ENCODE results near the gene CD300LF.
A peak's percentile ranks its signal among the peaks of the same experiment; 100 is the strongest.

Gene CD300LF

DNA sequence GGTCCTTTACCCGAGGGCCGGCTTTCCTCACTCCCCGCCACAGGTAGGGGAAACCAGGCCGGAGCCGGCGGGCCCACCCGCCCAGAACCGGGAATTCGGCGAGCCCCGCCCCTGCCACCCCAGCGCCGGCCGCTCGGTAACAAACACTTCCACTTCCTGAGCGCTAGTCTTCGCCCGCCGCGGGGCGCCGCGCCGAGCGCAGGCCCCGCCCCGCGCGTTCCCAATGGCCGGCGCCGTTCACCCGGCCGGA is 35.5 kb upstream of the CD300LF start:
- in situ Hi-C loops (cut with MboI; ENCODE audit: low sequenced_read_pairs, unreplicated experiment) = no loop called here
- no peak for DNase-seq (ENCODE audit: low spot score)
- TF ChIP-seq, protein P1, sequence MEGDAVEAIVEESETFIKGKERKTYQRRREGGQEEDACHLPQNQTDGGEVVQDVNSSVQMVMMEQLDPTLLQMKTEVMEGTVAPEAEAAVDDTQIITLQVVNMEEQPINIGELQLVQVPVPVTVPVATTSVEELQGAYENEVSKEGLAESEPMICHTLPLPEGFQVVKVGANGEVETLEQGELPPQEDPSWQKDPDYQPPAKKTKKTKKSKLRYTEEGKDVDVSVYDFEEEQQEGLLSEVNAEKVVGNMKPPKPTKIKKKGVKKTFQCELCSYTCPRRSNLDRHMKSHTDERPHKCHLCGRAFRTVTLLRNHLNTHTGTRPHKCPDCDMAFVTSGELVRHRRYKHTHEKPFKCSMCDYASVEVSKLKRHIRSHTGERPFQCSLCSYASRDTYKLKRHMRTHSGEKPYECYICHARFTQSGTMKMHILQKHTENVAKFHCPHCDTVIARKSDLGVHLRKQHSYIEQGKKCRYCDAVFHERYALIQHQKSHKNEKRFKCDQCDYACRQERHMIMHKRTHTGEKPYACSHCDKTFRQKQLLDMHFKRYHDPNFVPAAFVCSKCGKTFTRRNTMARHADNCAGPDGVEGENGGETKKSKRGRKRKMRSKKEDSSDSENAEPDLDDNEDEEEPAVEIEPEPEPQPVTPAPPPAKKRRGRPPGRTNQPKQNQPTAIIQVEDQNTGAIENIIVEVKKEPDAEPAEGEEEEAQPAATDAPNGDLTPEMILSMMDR (IDR thresholded peaks at IDR 0.05; ENCODE audit: borderline replicate concordance, control extremely low read depth, extremely low read depth, insufficient read depth, missing control alignments) = no peak

DNA sequence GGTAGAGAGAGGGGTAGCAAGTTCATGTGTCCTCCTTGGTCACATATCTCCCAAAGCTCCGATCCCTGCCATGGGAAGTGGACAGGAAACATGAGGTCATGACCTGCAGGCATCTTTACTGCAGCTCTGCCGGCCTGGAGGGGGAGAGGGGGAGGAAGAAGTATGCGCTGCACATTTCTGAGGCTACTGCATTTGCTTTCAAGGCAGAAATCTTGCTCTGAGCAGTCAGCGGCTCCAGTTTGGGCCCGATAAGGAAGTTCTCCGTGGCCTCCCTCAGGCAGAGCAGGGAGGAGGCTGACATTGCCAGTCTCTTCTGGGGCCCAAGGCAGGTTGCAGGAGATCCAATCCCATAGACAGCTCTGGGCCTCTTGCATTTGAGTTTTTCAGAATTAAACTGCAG is 34.2 kb upstream of the CD300LF start:
- no peak for DNase-seq (ENCODE audit: low spot score)
- TF ChIP-seq, protein P1 (IDR thresholded peaks at IDR 0.05; ENCODE audit: borderline replicate concordance, control extremely low read depth, extremely low read depth, insufficient read depth, missing control alignments) = no peak
- in situ Hi-C loops (cut with MboI; ENCODE audit: low sequenced_read_pairs, unreplicated experiment) = no loop called here

DNA sequence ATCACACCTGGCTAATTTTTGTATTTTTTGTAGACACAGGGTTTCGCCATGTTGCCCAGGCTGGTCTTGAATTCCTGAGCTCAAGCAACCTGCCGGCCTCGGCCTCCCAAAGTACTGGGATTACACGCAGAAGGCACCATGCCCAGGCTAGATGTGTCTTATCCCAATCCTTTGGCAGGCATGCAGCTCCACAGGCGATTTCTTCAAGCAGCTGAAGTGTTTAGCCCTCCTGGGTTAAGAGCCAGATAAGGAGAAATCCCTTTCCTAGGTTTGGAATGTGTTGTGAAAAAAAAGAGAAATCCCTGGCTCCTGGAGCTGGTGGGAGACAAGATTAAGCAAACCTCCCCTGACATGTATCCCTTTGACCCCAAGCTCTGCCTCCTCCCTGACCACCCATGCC is 33.7 kb upstream of the CD300LF start:
- TF ChIP-seq, protein P1 (IDR thresholded peaks at IDR 0.05; ENCODE audit: borderline replicate concordance, control extremely low read depth, extremely low read depth, insufficient read depth, missing control alignments) = no peak
- DNase-seq (ENCODE audit: low spot score) = no peak
- in situ Hi-C loops (cut with MboI; ENCODE audit: low sequenced_read_pairs, unreplicated experiment) = no loop called here

DNA sequence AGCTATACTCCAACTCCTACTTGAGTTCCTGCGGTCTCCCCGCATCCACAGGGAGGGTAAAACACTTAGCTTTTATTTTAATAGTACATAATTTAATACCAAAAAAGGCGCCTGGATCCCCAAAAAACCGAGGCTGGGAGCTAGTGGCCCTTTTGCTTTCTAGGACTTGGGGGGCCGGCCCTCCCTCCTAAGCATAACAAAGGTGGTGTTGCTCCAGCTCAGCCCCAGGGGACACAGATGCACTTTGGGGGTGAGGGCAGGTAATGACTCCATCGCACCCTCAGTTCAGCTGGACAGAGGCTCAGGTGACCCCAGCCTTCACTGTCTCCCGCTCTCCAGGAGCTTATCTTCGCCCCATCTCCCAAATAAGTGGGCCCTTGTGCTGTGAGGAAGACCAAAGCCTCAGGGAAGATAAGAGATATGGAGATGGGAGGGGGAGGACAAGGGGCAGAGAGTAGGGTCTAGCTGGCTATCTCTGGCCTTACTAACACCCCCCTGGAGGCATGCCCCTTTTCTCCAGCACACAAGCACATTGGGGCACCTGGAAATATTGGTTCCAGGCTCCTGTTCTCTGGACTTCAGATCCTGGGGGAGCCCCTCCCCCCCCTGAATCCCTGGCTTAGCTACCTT is 32.9 kb upstream of the CD300LF start:
- DNase-seq (ENCODE audit: low spot score) = no peak
- in situ Hi-C loops (cut with MboI; ENCODE audit: low sequenced_read_pairs, unreplicated experiment) = no loop called here
- TF ChIP-seq, protein P1 (IDR thresholded peaks at IDR 0.05; ENCODE audit: borderline replicate concordance, control extremely low read depth, extremely low read depth, insufficient read depth, missing control alignments) = no peak

DNA sequence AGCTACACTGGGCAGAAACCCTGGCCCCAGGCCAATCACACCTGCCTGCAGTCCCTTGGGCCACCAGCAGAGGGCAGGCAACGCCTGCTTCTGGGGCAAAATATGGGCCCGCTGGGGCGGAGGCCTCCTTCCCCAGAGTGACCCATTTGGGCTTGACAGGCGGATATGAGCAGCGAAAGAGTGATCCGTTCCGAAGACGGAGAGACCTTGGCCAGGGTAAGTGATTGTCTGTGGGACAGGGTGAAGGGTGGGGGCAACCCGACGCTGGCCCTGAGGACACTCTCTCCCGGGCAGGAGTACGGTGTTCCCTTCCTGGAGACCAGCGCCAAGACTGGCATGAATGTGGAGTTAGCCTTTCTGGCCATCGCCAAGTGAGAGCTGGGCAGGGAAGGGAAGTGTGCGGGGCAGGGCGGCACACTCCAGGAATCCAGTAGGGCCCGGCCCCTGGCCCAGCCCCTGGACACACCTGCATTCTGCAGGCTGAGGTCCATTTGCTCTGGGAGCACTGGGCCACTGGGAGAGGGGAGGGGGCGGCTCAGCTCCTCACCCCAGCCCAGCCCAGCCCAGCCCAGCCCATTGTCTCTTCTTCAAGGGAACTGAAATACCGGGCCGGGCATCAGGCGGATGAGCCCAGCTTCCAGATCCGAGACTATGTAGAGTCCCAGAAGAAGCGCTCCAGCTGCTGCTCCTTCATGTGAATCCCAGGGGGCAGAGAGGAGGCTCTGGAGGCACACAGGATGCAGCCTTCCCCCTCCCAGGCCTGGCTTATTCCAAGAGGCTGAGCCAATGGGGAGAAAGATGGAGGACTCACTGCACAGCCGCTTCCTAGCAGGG is 32.2 kb upstream of the CD300LF start:
- TF ChIP-seq, protein P1 (IDR thresholded peaks at IDR 0.05; ENCODE audit: borderline replicate concordance, control extremely low read depth, extremely low read depth, insufficient read depth, missing control alignments) = peak; percentile 99
- peak; percentile 82 for DNase-seq (ENCODE audit: low spot score)
- in situ Hi-C loops (cut with MboI; ENCODE audit: low sequenced_read_pairs, unreplicated experiment) = no loop called here

DNA sequence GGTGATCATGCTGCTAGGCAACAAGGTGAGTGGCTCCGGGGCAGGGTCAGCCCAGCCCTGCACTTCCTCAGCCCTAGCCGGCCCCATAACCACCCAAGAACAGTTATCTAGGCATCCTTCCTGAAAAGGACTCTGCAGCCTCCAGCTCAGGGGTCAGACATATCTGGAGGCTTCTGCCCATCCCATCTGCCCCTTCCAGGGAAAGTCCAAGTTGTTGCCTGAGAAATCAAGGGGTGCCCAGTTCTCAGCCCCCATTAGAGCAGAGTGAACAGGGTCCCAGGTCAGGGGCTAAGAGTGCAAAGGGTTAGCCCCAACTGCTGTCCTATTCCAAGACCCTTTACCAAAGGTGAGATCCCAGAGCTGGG is 31.6 kb upstream of the CD300LF start:
- DNase-seq (ENCODE audit: low spot score) = no peak
- in situ Hi-C loops (cut with MboI; ENCODE audit: low sequenced_read_pairs, unreplicated experiment) = no loop called here

More for the DNA sequence above, 31.6 kb upstream of the CD300LF start:
- TF ChIP-seq, protein P1 (IDR thresholded peaks at IDR 0.05; ENCODE audit: borderline replicate concordance, control extremely low read depth, extremely low read depth, insufficient read depth, missing control alignments) = no peak
